Measurements from ENCODE around the gene EIF4G1.

The EIF4G1 gene

DNA sequence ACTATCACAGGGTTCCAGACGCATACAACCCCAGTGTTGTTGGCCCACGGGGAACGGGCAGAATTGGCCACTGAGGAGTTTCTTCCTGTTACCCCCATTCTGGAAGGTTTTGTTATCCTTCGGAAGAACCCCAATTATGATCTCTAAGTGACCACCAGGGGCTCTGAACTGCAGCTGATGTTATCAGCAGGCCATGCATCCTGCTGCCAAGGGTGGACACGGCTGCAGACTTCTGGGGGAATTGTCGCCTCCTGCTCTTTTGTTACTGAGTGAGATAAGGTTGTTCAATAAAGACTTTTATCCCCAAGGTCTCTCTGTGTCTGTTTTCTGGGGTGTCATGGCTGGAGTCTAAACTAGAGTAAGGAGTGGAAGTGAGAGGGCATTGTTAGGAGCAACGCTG is 5.7 kb upstream of the EIF4G1 start:
- DNase-seq (ENCODE audit: low spot score), result no peak
- TF ChIP-seq, protein P1, sequence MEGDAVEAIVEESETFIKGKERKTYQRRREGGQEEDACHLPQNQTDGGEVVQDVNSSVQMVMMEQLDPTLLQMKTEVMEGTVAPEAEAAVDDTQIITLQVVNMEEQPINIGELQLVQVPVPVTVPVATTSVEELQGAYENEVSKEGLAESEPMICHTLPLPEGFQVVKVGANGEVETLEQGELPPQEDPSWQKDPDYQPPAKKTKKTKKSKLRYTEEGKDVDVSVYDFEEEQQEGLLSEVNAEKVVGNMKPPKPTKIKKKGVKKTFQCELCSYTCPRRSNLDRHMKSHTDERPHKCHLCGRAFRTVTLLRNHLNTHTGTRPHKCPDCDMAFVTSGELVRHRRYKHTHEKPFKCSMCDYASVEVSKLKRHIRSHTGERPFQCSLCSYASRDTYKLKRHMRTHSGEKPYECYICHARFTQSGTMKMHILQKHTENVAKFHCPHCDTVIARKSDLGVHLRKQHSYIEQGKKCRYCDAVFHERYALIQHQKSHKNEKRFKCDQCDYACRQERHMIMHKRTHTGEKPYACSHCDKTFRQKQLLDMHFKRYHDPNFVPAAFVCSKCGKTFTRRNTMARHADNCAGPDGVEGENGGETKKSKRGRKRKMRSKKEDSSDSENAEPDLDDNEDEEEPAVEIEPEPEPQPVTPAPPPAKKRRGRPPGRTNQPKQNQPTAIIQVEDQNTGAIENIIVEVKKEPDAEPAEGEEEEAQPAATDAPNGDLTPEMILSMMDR (IDR thresholded peaks at IDR 0.05; ENCODE audit: extremely low read depth, missing control alignments), result no peak

DNA sequence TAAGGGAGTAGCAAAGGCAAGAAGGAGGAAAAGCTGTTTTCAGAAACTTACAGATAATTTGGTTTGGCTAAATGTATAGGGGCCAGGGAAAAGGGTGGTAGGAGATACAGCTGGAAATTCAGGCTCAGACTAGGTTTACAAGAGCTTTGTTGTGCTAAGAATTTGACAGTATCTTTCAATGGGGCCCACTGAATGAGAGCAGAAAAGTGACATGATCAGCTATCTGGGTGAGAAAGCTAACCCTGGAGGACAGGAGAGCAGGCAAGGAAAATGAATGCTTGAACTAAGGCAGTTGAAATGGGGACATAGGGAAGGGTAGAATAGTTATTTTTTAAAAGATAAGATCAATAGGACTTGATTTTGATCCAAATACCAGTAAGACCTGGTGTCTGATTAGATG is 2.8 kb upstream of the EIF4G1 start:
- TF ChIP-seq, protein P1 (IDR thresholded peaks at IDR 0.05; ENCODE audit: extremely low read depth, missing control alignments), result no peak
- no peak for DNase-seq (ENCODE audit: low spot score)

DNA sequence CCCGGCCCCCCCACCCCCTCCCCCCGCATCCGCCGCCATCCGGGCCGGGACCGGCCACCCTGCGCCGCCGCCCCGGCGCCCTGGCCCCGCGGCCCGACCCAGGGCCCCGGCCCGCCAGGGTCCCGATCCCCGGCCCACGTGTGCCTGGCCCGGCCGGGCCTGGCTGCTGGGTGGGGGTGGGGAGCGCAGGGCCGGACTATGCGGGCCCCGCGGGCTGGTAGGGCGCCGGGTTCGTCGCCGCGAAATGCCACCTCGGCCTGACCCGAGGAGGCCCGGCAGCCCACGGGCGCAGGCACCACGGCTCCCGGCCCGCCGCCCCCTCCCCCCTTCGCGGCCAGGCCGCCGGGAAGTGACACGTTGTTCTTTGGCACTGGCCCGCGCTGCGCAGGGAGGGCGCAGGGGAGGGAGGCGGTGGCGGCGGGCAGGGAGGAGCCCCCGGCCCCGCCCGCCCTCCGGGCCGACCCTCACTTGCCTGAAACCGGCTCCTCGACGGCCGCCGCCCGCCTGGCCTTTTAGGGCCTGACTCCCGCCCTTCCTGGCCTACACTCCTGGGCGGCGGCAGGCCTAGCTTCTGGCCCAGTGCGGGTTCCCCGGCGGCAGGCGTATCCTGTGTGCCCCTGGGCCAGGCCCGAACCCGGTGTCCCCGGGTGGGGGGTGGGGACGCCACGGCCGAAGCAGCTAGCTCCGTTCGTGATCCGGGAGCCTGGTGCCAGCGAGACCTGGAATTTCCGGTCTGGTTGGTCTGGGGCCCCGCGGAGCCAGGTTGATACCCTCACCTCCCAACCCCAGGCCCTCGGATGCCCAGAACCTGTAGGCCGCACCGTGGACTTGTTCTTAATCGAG is 515 bp downstream of the EIF4G1 start:
- TF ChIP-seq, protein P1 (IDR thresholded peaks at IDR 0.05; ENCODE audit: extremely low read depth, missing control alignments), result no peak
- DNase-seq (ENCODE audit: low spot score), result peak; percentile 75

DNA sequence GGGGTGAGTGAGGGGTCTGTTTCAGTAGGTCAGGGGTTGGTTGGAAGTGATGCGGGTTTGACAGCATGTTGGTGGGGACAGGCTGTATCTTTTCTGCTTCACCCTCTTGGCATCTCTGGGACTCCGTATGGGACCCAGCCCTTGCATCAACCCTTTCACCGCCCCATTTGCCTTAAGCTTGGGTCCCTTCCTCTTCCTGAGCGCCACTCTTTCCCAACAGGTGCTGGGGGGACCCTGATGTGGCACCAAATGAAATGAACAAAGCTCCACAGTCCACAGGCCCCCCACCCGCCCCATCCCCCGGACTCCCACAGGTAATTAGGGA is 1.1 kb downstream of the EIF4G1 start:
- DNase-seq (ENCODE audit: low spot score), result peak; percentile 32

DNA sequence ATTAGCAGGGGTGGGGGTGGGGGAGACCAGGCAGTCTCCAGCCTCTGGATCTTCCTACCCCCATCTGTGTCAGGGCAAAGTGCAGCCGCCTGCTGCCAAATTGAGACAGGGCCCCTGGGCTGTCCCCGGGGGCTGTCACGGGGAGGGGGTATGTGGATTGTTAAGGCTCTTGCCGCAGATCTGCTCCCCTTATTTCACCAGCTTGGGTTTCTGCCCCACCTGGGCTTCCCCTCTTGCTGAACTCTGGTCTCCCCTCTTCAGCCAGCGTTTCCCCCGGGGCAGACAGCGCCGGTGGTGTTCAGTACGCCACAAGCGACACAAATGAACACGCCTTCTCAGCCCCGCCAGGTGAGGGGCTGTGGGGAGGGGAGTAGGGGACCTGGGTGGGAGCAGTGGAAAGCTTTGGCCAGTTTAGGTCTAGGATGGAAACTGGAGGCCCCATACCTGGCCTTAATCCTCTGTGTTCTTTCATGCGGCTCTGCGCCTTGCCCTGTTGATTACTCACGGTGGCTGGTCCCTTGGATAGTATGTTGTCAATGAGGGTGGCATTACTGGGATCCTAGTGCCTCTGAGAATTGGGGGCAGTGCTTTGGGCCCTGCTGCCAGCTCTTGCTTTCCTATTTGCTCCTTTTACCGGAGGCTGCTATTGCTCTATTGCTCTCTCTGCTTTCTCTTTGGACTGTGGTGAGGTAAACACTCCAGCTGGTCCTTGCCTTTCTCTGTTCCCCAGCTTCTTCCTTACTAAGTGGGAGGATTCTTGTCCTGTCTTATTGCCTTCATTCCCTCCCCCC is 1.7 kb downstream of the EIF4G1 start:
- TF ChIP-seq, protein P1 (IDR thresholded peaks at IDR 0.05; ENCODE audit: extremely low read depth, missing control alignments), result no peak
- DNase-seq (ENCODE audit: low spot score), result peak; percentile 21

More for the DNA sequence above, 1.1 kb downstream of the EIF4G1 start:
- TF ChIP-seq, protein P1 (IDR thresholded peaks at IDR 0.05; ENCODE audit: extremely low read depth, missing control alignments), result no peak

DNA sequence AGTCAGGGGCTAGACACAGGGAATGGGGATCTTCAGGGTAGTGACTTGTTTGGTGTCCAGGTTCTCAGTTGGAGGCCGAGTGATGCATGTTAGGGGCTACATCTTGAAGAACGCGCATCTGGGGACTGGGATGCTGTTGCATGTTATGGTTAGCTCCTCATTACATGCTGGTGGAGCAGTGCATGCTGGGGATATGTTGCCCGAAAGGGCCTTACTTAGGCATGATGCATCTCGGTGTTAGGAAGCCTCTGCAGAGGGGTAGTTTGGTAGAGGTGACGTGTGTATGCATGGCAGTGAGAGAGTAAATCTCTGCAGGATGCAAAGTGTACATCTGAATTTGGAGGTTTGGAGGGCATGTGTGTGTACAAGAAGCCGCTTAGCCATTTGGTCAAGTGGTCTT is 2.4 kb downstream of the EIF4G1 start:
- DNase-seq (ENCODE audit: low spot score), result peak; percentile 5
- TF ChIP-seq, protein P1 (IDR thresholded peaks at IDR 0.05; ENCODE audit: extremely low read depth, missing control alignments), result no peak

DNA sequence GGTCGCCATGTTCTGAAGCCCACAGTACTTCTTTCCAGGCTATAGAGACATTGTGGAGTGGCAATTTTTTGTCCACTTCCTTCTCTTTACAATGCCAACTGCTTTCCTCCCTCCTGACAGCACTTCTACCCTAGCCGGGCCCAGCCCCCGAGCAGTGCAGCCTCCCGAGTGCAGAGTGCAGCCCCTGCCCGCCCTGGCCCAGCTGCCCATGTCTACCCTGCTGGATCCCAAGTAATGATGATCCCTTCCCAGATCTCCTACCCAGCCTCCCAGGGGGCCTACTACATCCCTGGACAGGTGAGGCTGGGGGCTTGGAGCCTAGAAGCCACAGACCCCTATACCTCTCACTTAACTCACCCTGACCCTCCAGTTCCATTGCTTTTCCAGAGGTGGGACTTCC is 2.8 kb downstream of the EIF4G1 start:
- peak; percentile 7 for DNase-seq (ENCODE audit: low spot score)

More for the DNA sequence above, 2.8 kb downstream of the EIF4G1 start:
- TF ChIP-seq, protein P1 (IDR thresholded peaks at IDR 0.05; ENCODE audit: extremely low read depth, missing control alignments), result no peak

All from GM20000 (cell line).